ENCODE results near the gene TRAF5.
"Not testable (repeated sequence)": the region's sequence is repeated elsewhere in the genome, so short reads cannot be mapped to it uniquely, and the experiment has no call there.

The TRAF5 gene

GRCh38 chr1:211352055-211352454, 25.4 kb downstream of the TRAF5 start:
- 91% methylated on average over 3 of the region's 3 CpGs for WGBS
- peaks cover 0 to 20% of the 10 kb centered on the region in 2 experiments for H3K36me3 ChIP-seq (ENCODE audit: control insufficient read depth in 1 of 2, insufficient read depth in 2 of 2, low read depth in 1 of 2, low read length in 2 of 2)
- H2BK12ac ChIP-seq (ENCODE audit: low read length in 2 of 2); H3K27me3 ChIP-seq (ENCODE audit: control insufficient read depth in 1 of 2, insufficient read depth in 1 of 2, low read length in 2 of 2); H3K4me1 ChIP-seq (ENCODE audit: control insufficient read depth, insufficient read depth, low read depth, low read length); H2AK5ac ChIP-seq (ENCODE audit: low read length, severe bottlenecking); H2AFZ ChIP-seq (ENCODE audit: low read depth, low read length); H3K9ac ChIP-seq (ENCODE audit: low read length); H4K91ac ChIP-seq (ENCODE audit: low read length); DNase-seq; H3K14ac ChIP-seq (ENCODE audit: low read length in 2 of 2); H2BK120ac ChIP-seq (ENCODE audit: low read depth, low read length); H3K27ac ChIP-seq (ENCODE audit: low read length, poor library complexity, severe bottlenecking); H4K8ac ChIP-seq (ENCODE audit: low read length); H3K23ac ChIP-seq (ENCODE audit: low read length in 2 of 2); H3K18ac ChIP-seq (ENCODE audit: low read depth in 1 of 2, low read length in 2 of 2); H3K9me3 ChIP-seq (ENCODE audit: control insufficient read depth, low read length); H2BK5ac ChIP-seq (ENCODE audit: low read depth, low read length, poor library complexity, severe bottlenecking); H3K4me3 ChIP-seq (ENCODE audit: insufficient read depth in 1 of 2, low read depth in 1 of 2, low read length in 2 of 2); H3K4ac ChIP-seq (ENCODE audit: low read depth in 1 of 2, low read length in 2 of 2); H3K4me2 ChIP-seq (ENCODE audit: low read length, poor library complexity, severe bottlenecking); H2BK15ac ChIP-seq (ENCODE audit: low read depth, poor library complexity, severe bottlenecking): not testable (repeated sequence)
- peaks cover 36% of the 10 kb centered on the region for H3K79me1 ChIP-seq (replicated peaks; ENCODE audit: low read length, poor library complexity, severe bottlenecking)

GRCh38 chr1:211352465-211352864, 25.8 kb downstream of the TRAF5 start:
- Histone ChIP-seq H3K9ac (ENCODE audit: low read length) (no peak overlapping the region), H3K4ac (ENCODE audit: low read depth in 1 of 2, low read length in 2 of 2) (no peak overlapping the region), H3K79me1 (replicated peaks; ENCODE audit: low read length, poor library complexity, severe bottlenecking) (peaks cover 36% of the 10 kb centered on the region), H2BK15ac (ENCODE audit: low read depth, poor library complexity, severe bottlenecking) (no peak overlapping the region), H3K27me3 (ENCODE audit: control insufficient read depth in 1 of 2, insufficient read depth in 1 of 2, low read length in 2 of 2) (no peaks in the 10 kb centered on the region), H2AK5ac (ENCODE audit: low read length, severe bottlenecking) (no peak overlapping the region), H4K8ac (ENCODE audit: low read length) (no peak overlapping the region), H3K4me3 (ENCODE audit: insufficient read depth in 1 of 2, low read depth in 1 of 2, low read length in 2 of 2) (no peak overlapping the region), H2BK120ac (ENCODE audit: low read depth, low read length) (no peak overlapping the region), H2BK12ac (ENCODE audit: low read length in 2 of 2) (no peak overlapping the region), H3K18ac (ENCODE audit: low read depth in 1 of 2, low read length in 2 of 2) (no peak overlapping the region), H2AFZ (ENCODE audit: low read depth, low read length) (no peak overlapping the region), H3K4me2 (ENCODE audit: low read length, poor library complexity, severe bottlenecking) (no peak overlapping the region), H3K23ac (ENCODE audit: low read length in 2 of 2) (no peak overlapping the region), H4K91ac (ENCODE audit: low read length) (no peak overlapping the region), H3K9me3 (ENCODE audit: control insufficient read depth, low read length) (no peaks in the 10 kb centered on the region), H3K14ac (ENCODE audit: low read length in 2 of 2) (no peak overlapping the region), H3K36me3 (ENCODE audit: control insufficient read depth in 1 of 2, insufficient read depth in 2 of 2, low read depth in 1 of 2, low read length in 2 of 2) (peaks cover 0 to 20% of the 10 kb centered on the region in 2 experiments), H3K4me1 (ENCODE audit: control insufficient read depth, insufficient read depth, low read depth, low read length) (peaks cover 2% of the 10 kb centered on the region), H2BK5ac (ENCODE audit: low read depth, low read length, poor library complexity, severe bottlenecking) (no peak overlapping the region), H3K27ac (ENCODE audit: low read length, poor library complexity, severe bottlenecking) (no peak overlapping the region)
- WGBS: 100% methylated on average over 1 of the region's 2 CpGs
- DNase-seq: no peak

- Histone ChIP-seq H3K4ac (ENCODE audit: low read depth in 1 of 2, low read length in 2 of 2) (no peak overlapping the region), H2AFZ (ENCODE audit: low read depth, low read length) (no peak overlapping the region), H3K9me3 (ENCODE audit: control insufficient read depth, low read length) (no peaks in the 10 kb centered on the region), H2BK120ac (ENCODE audit: low read depth, low read length) (no peak overlapping the region), H3K14ac (ENCODE audit: low read length in 2 of 2) (no peak overlapping the region), H2BK5ac (ENCODE audit: low read depth, low read length, poor library complexity, severe bottlenecking) (no peak overlapping the region), H3K9ac (ENCODE audit: low read length) (no peak overlapping the region), H3K18ac (ENCODE audit: low read depth in 1 of 2, low read length in 2 of 2) (no peak overlapping the region), H2BK12ac (ENCODE audit: low read length in 2 of 2) (no peak overlapping the region), H2AK5ac (ENCODE audit: low read length, severe bottlenecking) (no peak overlapping the region), H3K27ac (ENCODE audit: low read length, poor library complexity, severe bottlenecking) (no peak overlapping the region), H2BK15ac (ENCODE audit: low read depth, poor library complexity, severe bottlenecking) (no peak overlapping the region), H3K4me2 (ENCODE audit: low read length, poor library complexity, severe bottlenecking) (no peak overlapping the region), H3K4me1 (ENCODE audit: control insufficient read depth, insufficient read depth, low read depth, low read length) (peaks cover 2% of the 10 kb centered on the region), H3K79me1 (replicated peaks; ENCODE audit: low read length, poor library complexity, severe bottlenecking) (peaks cover 33% of the 10 kb centered on the region), H4K91ac (ENCODE audit: low read length) (no peak overlapping the region), H3K27me3 (ENCODE audit: control insufficient read depth in 1 of 2, insufficient read depth in 1 of 2, low read length in 2 of 2) (no peaks in the 10 kb centered on the region), H3K23ac (ENCODE audit: low read length in 2 of 2) (no peak overlapping the region), H4K8ac (ENCODE audit: low read length) (no peak overlapping the region), H3K4me3 (ENCODE audit: insufficient read depth in 1 of 2, low read depth in 1 of 2, low read length in 2 of 2) (no peak overlapping the region), H3K36me3 (ENCODE audit: control insufficient read depth in 1 of 2, insufficient read depth in 2 of 2, low read depth in 1 of 2, low read length in 2 of 2) (peaks cover 0 to 20% of the 10 kb centered on the region in 2 experiments)
- WGBS: 93% methylated on average over 7 of the region's 8 CpGs
- DNase-seq: no peak
Observed at GRCh38 chr1:211352985-211353515, 26.4 kb downstream of the TRAF5 start.

GRCh38 chr1:211353562-211354212, 27.1 kb downstream of the TRAF5 start:
- Histone ChIP-seq H3K27ac (ENCODE audit: low read length, poor library complexity, severe bottlenecking) (no peak overlapping the region), H2AFZ (ENCODE audit: low read depth, low read length) (no peak overlapping the region), H3K36me3 (ENCODE audit: control insufficient read depth in 1 of 2, insufficient read depth in 2 of 2, low read depth in 1 of 2, low read length in 2 of 2) (peaks cover 0 to 20% of the 10 kb centered on the region in 2 experiments), H2AK5ac (ENCODE audit: low read length, severe bottlenecking) (no peak overlapping the region), H2BK120ac (ENCODE audit: low read depth, low read length) (no peak overlapping the region), H3K4me1 (ENCODE audit: control insufficient read depth, insufficient read depth, low read depth, low read length) (peaks cover 2% of the 10 kb centered on the region), H3K4ac (ENCODE audit: low read depth in 1 of 2, low read length in 2 of 2) (no peak overlapping the region), H3K18ac (ENCODE audit: low read depth in 1 of 2, low read length in 2 of 2) (no peak overlapping the region), H3K79me1 (replicated peaks; ENCODE audit: low read length, poor library complexity, severe bottlenecking) (peaks cover 33% of the 10 kb centered on the region), H2BK5ac (ENCODE audit: low read depth, low read length, poor library complexity, severe bottlenecking) (no peak overlapping the region), H4K8ac (ENCODE audit: low read length) (no peak overlapping the region), H2BK12ac (ENCODE audit: low read length in 2 of 2) (no peak overlapping the region), H3K9ac (ENCODE audit: low read length) (no peak overlapping the region), H3K23ac (ENCODE audit: low read length in 2 of 2) (no peak overlapping the region), H3K4me3 (ENCODE audit: insufficient read depth in 1 of 2, low read depth in 1 of 2, low read length in 2 of 2) (no peak overlapping the region), H2BK15ac (ENCODE audit: low read depth, poor library complexity, severe bottlenecking) (no peak overlapping the region), H4K91ac (ENCODE audit: low read length) (no peak overlapping the region), H3K14ac (ENCODE audit: low read length in 2 of 2) (no peak overlapping the region), H3K4me2 (ENCODE audit: low read length, poor library complexity, severe bottlenecking) (no peak overlapping the region), H3K27me3 (ENCODE audit: control insufficient read depth in 1 of 2, insufficient read depth in 1 of 2, low read length in 2 of 2) (no peaks in the 10 kb centered on the region), H3K9me3 (ENCODE audit: control insufficient read depth, low read length) (no peaks in the 10 kb centered on the region)
- 0% methylated on average over 1 of the region's 1 CpG for WGBS
- DNase-seq: no peak

Data from mesenchymal stem cell (in vitro differentiated cells and primary cell).